HG02588 (cell line): ENCODE measurements around the gene YY1AP1.
"Not testable (repeated sequence)": the region's sequence is repeated elsewhere in the genome, so short reads cannot be mapped to it uniquely, and the experiment has no call there.

Experiments
- ATAC-seq: cut with Tn5 transposase; IDR thresholded peaks from one replicate; pipeline ENCODE4 v1.9.1; 2021; ENCODE audit warnings: mild to moderate bottlenecking, moderate library complexity; ENCODE audit not compliant: unreplicated experiment

The YY1AP1 gene

DNA sequence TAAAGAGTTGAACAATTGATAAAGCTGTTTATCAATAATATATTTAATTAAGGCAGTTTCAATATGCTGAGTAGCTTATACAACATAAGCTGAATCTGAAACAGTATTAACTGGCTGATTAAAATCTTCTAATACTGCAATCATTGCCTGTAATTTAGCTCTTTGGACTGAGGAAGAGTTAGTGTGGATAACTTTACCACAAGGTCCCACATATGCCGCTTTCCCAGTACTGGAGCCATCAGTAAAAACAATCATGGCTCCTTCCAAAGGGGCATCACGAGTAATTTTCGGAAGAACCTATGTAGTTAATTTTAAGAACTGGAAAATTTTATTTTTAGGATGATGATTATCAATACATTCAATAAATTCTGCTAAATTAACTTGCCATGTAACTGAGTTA is 7.0 kb upstream of the YY1AP1 start:
- ATAC-seq, result no peak

DNA sequence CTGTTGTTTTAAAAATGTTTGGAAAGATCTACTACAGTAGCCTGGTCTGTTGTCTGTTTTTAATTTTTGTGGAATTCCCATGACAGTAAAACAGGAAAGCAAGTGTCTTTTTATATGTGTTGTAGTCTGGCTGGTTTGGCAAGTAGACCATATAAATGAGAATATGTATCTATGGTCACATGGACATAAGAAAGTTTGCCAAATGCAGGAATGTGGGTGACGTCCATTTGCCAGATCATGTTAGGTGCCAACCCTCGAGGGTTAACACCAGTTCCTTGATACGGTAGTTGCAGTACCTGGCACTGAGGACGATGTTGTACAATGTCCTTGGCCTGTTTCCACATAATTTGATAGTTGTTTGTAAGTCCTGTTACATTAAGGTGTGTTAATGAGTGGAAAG is 6.5 kb upstream of the YY1AP1 start:
- no peak for ATAC-seq

DNA sequence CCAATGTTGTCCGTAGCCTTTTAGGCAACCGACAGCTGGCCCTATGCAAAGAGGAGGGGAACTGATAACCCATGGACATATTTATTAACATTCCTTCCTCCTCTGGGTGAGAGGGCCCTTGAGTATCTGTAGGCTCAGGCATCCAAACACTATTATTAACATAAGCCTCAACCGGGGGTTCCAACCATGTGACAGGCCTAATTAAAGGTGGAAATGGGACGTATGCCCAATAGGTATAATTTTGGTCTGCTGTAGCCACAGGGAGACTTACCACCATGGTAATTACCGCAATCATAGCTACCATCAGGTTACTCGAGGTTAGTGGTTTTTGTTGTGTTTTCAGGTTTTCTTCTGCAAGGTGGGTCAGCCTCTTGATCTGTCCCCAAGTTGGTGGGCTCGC is 5.6 kb upstream of the YY1AP1 start:
- ATAC-seq, result no peak

DNA sequence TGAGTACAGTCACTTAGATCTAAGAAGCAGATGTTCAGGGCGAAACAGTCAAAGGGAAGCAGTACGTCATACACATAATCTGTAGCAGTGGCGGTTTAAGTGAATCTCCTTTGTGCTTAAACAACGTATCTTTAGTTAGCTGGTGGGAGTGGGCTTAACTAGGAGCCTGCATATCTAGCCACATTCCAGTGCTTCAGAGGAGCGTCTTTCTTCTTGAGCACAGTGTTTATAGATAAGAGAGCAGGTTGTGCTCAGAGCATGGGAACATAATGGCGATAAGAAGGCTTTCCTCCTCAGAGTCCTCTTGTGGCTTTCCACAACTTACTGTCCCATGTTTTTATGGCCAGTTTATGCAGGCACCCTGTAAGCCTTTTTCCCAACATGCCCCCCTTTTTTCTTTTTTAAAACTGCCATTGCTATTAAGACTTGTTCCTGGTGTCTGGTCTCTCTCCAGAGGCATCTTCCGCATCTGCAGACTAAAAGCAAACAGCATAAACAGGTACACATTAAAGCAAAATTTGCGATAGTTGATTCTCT is 3.5 kb upstream of the YY1AP1 start:
- no peak for ATAC-seq

DNA sequence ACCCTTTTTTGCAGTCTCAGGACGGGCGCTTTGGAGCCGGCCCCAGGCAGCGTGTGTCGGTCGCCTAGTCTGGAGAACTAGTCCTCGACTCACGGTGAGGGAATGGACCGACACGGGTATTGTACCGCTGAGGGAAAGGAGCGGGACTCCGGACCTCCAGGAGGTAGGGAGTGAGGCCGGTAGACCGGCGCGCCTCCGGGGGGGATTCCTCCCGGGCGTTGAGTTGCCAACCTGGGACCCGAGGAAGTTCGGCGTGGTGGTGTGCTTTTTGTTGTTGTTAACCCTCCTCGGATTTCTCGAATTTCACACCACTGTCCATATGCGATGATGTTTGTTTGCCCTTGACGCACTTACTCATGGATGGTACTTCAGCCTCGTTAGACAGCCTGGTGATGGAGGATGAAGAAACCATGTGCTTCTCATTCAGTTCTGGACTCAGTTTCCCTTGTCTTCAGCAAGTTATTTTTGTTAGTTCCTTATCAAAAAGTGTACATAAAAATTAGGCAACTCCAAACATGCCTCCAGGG is 570 bp upstream of the YY1AP1 start, which contains the start of gene DAP3:
DAP3 (plus strand) TSS at position 11 of the 527 bp plus-strand sequence. CDS start 20,689 bp downstream, outside the sequence.
- not testable (repeated sequence) for ATAC-seq

DNA sequence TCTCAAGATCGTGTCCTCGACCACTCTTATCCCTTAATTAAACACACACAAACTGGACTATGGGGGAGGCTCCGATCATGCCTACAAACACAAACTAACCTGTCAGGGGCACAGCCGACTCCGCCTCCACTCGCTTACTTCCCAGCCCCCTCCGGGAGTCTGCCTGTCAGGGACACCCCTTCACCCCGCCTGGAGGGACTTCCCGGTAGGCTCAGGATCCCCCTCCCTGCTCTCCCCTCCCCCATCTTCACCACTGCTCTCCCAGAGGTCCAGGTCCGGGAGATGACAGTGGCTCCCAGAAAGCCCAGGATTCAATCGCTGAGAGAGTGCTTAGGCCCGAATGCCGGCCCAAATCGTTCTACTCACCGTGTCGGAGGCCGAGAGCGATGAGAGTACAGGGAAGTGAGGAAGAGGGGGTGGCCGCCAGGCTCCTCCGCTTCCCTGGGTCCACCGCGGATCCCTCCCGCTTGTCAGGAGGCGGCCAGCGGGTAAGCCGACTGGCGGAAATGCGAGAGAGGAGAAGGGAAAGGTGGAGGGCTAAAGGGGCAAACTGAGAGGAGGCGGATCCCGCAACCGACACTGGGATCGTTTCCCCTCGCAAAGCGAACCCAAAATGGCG is 760 bp downstream of the YY1AP1 start:
- ATAC-seq, result peak; percentile 14

DNA sequence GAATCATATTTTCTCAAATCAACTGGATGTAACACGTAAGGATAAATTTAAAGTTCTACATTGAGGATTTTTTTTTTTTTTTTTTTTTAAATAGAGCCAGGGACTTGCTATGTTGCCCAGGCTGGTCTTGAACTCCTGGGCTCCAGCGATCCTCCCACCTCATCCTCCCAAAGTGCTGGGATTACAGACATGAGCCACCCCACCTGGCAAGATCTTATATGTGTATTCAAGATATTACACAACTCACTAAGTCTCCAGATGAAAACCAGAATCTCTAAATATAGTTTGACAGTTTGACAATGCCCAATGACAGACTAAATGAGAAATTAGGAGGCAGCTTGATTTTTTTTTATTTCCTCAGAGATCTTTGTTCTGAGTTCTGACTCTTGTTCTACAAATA is 6.8 kb downstream of the YY1AP1 start:
- no peak for ATAC-seq

DNA sequence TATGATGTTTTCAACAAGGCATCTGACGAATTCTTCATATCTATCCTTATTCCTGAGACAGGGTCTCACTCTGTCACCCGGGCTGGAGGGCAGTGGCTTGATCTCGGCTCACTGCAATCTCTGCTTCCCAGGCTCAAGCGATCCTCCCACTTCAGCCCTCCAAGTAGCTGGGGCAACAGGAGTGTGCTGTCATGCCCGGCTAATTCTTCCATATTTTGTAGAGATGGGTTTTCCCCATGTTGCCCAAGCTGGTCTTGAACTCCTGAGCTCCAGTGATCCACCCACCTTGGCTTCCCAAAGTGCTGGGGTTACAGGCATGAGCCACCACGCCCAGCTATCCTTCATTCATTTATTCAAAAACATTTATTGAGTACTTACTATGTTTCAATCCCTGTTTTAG is 8.0 kb downstream of the YY1AP1 start:
- no peak for ATAC-seq

DNA sequence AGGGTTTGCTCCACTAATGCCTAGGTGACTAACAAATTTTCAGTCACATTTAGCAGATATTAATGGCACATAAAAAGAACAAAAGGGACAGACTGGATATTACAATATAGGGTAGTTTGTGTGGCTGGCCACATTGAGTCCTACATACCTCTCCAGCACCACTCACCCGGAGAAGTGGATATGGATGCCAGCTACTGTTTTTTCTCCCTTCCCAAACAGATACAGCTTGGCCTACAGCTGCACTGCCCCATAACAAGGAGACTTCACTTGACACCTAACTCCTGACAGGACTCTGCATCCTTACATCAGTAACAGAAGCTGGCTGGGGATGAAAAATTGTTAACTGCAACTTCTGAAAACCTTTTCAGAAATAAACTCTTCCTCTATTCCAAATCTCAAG is 9.6 kb downstream of the YY1AP1 start:
- ATAC-seq, result not testable (repeated sequence)

DNA sequence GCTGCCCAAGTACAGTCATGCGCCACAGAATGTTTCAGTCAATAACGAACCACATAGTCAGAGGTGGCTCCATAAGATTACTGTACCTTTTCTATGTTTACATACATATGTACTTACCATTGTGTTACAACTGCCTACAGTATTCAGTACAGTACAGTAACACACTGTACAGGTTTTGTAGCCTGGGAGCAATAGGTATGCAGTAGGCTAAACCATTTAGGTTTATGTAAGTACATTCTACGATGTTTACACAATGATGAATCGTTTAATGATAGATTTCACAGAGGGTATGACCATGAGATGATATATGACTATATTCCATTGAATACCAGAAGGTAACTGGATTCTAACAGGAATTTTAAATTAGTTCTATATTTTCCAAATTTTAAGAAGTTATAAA is 10.5 kb downstream of the YY1AP1 start:
- ATAC-seq, result no peak

DNA sequence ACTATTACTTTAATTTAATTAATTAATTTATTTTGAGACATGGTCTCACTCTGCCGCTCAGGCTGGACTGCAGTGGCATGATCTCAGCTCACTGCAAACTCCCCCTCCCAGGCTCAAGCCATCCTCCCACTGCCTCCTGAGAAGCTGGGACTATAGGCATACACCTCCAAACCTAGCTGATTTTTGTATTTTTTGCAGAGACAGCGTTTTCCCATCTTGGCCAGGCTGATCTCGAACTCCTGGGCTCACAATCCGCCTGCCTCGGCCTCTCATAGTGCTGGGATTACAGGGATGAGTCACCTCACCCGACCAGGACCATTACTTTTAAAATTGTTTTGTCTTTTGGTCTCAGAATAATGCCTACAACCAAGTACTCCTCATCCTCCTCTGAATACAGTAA is 15.6 kb downstream of the YY1AP1 start:
- no peak for ATAC-seq

DNA sequence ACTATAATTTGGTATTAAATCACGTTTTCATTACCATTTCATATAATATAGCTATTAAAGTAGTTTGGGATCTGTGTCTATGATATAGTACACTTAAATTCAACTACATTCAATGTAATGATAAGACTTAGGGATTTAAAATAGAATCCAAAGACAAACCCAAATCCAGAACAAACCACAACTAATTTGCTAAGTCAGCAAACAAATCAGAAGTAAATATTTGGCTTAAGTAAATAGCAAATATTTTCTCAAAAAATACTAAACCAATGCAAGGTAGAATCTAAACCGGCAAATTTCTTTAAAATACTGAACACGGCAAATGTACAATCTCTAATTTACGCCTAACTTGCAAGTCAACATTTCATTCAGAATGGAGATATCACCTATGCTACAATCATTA is 16.8 kb downstream of the YY1AP1 start:
- ATAC-seq, result no peak

DNA sequence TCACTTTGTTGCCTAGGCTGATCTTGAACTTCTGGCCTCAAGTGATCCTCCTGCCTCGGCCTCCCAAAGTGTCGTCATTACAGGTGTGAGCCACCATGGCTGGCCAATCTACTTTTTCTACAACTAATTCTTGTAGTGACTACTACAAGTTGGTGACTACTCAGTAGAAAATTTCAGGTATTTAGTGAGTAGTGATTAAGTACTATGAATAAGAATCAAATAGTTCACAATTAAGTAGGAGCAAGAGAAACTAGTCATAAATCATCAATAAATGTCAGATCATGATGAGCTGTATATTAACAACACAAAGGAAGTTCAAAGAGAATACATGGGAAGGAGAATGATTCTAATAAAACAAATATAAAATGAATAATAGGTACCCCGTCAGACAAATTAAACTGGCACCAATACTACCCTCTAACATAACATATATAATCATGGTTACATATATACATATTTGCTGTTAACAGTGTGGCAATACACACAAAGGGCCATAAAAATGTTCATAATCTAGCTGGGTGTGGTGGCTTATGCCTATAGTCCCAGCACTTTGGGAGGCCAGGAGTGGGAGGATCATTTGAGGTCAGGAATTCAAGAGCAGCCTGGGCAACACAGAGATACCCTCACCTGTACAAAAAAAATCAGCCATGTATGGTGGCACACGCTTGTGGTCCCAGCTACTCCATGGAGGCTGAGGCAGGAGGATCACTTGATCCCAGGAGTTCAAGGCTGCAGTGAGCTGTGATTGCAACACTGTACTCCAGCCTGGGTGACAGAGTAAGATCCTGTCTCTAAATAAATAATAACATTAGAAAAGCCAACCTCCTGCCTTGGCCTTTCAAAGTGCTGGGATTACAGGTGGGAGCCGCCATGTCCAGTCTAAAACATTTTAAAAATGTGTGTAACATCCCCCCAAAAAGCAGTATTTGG is 19.1 kb downstream of the YY1AP1 start:
- no peak for ATAC-seq

DNA sequence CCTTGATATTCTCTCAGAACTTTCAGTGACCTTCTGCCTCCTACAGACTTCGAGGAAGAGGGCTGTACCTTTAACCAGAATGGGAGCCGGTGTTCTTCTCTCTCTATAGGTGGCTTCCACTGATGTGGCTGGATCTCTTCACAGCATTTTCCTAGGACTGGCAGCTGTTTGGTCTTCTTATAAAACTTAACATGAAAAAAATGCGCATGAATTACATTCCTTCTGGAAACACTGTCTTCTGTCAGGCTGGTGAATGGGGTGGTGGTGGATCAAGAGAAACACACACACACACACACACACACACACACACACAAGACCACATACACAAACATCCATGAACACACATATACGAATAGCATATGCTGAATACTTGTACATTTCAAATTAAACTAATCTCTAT is 27.3 kb downstream of the YY1AP1 start:
- ATAC-seq, result not testable (repeated sequence)

DNA sequence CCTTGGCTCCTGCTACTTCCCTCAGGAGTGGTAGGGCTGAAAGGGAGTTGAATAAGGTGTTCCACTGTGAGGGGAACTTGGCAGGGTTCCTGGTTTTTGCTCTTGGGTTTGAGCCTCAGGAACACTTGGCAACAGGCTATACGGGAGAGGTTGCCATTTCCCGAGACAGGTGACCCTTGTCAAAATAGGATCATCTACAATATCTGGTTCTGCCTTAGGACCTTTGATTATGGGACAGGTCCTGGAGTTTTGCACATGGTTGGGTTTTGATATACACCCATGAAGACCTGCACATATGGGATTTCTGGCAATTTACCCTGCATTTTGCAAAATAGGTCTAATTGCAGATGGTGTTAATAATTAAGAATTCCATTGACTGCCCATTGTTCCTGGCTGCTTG is 31.1 kb downstream of the YY1AP1 start:
- ATAC-seq, result no peak

DNA sequence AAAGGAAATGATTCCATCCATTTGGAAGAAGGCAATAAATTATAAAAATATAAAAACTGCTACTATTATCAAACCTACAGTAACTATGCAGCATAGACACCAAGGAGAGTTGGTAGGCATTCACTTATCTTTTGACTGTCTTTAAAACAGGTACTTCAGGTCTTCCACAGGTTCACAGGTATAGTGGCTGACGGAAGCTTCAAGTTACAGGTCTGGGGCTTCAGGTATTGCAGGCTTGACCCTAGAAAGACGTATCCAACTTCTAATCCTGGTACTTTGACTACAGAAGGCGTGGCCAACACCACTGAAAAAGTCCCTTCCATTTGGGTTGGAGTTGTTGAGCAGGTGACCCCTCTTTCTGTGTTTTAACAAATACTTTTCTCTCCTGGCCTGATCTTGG is 35.6 kb downstream of the YY1AP1 start:
- no peak for ATAC-seq

DNA sequence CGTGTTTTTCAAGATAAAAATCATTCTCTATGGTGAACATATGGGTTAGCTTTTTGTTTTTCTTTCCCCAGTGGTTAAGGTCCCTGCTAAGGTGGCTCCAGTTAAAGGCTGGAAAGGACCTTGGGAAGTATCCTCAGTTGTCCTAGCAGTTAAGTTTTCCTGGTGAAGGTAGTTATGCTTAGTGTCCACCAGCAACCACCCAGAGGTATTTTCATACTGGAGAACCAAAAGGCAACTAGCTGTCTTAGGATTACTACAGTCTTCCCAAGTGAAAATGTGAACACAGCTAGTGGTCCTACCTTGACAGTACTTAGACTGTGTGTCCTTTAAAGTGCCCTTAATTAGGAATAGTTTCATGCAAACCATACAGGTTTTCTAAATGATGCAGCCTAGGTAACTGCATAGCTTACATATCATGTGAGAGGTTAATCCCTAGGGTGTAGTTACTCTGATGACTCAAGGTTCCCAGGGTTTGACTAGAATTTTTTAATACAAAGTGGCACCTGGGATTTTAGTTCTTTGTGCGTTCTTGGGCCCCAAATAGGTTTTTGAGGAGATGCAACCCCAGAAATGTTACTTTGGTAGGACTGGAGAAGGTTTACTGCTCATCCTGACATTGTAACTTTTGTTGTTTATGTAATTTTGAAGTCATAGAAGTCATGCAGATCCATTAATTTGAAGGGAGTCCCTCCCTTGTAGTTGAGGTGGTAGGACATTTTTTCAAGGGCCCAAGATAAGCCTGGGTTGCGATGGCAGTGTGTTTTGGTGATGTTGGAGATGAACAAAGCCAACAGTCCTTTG is 36.5 kb downstream of the YY1AP1 start:
- ATAC-seq, result no peak

DNA sequence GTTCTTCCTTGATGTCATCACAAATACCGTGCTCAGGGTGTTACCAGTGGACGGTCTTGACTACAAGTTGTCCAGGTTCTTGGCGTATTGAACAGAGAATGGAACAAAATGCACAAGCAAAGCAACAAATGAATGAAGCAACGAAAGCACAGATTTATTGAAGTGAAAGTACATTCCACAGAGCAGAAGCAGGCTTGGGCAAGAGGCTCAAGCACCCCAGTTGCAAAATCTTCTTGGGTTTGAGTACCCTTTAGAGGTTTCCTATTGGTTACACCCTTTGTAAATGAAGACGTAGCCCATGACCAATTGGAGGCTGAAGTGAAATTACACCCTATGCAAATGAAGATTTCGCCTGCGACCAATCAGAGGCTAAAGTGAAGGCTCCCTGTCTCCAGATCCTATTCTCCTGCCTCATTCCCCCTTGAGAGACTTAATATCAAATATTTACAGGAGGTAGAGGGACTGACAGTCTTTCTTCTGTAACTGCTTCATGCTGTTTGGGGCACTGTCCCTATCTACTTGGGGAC is 38.3 kb downstream of the YY1AP1 start:
- no peak for ATAC-seq

DNA sequence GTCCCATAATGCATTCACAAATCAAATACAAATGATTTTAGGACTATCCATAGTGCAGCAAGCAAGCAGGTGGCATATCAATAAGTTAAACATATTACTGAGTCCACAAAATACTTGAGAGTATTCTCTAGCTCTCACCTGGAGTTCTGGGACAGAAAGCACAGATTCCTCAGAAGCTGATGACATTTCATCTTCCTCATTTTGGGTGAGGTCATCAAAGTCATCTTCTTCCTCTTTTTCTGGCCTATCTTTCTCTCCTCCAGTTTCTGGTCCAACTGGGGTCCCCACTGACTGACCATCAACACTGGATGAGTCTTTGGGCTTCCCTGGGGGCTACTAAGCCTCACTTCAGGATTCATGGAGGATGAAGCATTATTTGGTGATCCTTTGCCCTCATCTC is 38.9 kb downstream of the YY1AP1 start:
- no peak for ATAC-seq

DNA sequence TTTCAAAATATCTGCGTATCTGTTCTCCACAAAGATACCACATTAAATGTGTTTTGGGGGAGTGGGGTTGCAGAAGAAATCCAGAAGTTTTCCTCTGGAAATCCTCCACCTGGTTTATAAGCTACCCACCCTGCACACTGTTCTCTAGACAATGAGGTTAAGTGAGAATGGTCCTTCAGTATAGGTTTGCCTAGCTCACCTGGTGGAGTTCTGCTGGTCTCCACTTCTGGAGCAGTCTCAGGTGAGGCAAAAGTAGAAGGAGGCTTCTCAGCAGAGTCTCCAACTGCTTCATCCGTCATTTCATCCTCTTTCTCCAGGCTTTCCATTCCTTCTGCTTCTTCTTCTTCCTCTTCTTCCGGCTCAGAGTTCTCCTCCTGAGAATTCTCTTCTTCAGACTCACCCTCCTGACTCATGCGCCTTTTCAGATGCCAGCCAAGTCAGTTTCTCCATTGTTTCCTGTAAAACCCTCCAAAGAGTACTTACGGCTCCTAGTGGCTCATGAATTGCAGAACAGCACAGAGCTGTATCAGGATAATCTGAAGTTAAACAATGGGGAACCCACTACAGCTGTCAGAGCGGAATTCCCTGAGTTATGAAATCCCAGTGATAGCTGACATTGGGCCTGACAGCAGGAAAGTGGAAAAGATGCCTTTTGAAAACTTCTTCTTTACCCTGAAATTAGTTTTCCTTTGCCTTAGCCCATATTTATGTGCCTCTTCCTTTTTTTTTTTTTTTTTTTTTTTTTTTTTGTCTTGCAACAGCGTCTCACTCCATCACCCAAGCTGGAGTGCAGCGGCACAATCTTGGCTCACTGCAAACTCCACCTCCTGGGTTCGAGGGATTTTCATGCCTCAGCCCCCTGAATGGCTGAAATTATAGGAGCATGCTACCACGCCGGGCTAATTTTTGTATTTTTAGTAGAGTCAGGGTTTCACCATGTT is 40.1 kb downstream of the YY1AP1 start:
- ATAC-seq, result no peak
